ENCODE data around the gene OR51D1. TPM values are rescaled to one million over a fixed set of nuclear protein-coding genes. Genes with fewer than 3 reads are reported as not detected.

The OR51D1 gene
- total RNA-seq, 1 experiment from 2014 or later = not detected

DNA sequence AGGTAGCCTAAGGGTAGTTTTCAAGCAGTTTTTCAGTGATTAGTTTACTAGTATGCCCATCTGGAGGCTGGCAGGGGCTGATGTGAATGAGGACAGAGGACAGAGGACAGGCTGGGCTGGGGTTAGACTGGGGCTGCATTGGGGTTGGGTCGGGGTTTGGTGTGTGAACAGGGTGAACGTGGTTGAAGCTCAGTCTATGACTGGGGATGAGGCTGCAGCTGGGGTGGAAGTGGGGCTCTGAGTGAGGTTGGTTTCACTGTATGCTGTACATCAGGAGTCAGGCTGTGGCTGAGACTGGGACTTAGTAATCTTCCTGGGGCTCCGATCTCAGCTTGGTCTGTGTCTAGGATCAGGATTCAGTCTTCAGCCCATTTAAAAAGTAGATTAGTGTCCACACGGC lies 7.0 kb downstream of the OR51D1 start:
- no peak for DNase-seq (ENCODE audit: low spot score)

DNA sequence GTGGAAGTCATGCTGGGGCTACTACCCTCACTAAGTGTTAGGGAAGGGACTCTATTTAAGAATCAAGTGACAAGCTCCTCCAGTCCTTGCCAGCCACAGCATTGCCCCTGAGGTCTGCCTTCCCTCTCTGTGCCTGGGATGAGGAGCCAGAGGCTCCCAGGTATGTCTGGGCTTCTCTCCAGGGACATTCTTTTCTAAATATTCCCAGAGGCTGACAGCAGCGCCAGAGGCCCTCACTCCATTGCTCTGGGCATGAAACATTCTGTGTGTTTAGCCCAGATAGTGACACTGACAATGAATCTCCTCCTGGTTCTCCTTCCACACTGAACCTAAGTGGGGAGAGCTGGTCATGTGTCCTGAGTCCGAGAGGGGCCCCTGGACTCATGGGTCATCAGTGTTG lies 8.7 kb downstream of the OR51D1 start:
- DNase-seq (ENCODE audit: low spot score) = no peak

DNA sequence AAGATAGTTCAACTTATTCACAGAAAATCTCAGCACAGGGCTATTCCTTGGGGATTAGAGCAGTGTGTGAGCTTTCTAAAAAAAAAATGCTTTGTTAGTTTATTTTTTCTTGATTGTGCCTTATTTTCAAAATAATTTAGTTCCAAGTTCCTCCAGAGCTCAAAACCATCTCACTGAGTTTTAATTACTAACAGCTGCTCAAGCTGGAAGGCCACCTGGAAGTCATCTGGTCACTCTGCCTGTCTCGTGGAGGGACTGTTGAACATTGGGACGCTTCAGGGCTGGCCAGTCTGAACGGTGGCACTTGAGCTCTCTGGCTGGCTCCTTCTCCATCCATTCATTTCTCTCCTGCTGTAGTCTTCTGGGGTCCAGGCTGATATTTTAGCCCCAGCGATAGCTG lies 10.5 kb downstream of the OR51D1 start:
- no peak for DNase-seq (ENCODE audit: low spot score)

DNA sequence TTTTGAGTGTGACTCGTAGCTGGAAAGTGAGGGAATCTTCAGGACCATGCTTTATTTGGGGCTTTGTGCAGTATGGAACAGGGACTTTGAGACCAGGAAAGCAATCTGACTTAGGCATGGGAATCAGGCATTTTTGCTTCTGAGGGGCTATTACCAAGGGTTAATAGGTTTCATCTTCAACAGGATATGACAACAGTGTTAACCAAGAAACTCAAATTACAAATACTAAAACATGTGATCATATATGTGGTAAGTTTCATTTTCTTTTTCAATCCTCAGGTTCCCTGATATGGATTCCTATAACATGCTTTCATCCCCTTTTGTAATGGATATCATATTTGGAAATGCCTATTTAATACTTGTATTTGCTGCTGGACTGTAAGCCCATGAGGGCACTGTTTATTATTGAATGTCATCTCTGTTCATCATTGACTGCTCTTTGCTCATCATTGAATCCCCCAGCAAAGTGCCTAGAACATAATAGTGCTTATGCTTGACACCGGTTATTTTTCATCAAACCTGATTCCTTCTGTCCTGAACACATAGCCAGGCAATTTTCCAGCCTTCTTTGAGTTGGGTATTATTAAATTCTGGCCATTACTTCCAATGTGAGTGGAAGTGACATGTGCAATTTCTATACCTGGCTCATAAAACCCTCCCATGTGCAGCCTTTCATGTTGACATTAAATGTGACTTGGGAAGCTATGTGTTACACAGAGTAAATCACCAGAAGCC lies 17.5 kb downstream of the OR51D1 start:
- no peak for DNase-seq (ENCODE audit: low spot score)

DNA sequence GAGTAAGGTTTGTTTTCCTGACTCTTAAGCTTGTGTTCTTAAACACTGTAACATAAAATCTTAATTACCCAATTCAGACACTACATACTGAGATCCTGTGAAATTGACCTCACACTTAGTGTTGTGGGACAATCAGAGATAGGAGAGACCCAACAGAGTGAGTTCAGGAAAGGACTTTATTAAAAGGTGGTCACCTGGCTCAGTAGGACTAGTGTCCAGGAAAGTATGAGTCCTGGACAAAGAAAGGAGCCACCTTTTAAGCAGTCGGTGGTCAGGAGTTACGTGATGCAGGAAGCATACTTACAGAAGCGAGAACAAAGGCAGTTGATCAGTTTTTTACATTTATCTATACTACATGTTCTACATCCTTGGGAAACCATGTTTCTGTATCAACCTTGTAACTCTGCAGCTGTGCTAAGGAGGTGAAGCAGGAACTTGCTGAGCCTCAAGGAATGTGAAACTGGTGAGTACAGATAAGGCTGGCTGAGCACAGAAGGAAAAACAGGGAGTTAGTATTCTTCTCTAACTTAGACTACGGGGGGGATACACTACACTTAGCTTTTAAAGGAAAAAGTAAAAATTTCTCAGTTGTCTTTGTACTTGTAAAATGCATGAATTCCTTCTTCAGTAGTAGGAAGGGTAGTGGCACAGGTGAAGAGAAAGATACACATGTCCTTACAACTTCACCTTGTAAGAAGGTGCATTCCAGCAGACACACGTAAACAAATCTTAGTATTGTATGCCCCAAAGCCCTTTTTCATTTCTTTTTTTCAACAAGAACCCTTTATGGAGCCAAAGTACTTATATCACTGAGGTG lies 21.6 kb downstream of the OR51D1 start:
- DNase-seq (ENCODE audit: low spot score) = no peak

DNA sequence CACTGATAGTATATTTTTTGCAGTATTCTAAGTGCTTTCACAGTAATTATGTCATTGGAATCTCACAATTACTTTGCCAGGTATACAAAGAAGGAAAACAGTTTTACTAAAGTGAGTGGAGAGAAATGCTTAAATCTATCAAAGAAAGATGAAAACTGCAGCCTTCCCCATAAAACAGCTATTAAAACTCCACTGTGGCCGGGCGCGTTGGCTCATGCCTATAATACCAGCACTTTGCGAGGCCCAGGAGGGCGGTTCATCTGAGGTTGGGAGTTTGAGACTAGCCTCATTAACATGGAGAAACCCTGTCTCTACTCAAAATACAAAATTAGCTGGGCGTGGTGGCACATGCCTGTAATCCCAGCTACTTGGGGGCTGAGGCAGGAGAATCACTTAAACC lies 25.6 kb downstream of the OR51D1 start:
- DNase-seq (ENCODE audit: low spot score) = no peak

DNA sequence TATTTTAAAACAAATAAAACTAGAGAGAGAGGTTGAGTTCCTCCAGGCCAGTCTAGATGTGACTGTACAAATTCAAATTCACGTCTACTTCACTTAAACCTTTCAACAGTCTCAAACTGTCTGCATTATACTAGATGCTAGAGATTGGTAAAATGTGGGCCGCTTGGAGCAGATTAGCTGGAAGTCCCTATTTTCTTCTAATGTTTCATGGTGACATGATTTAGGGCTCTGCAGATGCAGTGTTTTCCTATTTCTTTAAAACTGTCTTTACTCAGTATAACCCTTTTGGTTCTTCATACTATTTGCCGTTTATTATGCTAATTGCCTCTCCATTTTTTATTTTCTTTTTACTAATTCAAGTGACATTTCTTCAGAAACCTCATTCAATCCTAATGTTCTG lies 26.9 kb downstream of the OR51D1 start:
- no peak for DNase-seq (ENCODE audit: low spot score)

DNA sequence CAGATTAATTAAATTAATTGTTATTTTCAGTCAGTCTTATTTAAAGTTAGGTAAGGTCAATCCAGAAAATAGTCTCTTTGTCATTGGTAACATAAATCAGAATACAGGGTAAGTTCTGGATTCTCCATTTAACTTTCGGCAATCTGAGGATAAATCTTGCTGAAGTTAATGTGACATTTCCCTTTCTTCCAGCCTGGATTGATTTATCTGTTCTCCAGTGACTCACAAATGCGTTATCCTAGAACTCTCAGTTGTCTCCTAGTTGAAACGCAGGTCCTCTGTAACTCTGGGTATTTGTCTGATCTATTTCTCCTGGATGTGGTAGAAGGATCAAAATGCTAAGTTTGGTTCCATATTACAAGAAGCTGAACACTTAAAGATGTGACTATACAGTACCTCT lies 27.5 kb downstream of the OR51D1 start:
- no peak for DNase-seq (ENCODE audit: low spot score)

DNA sequence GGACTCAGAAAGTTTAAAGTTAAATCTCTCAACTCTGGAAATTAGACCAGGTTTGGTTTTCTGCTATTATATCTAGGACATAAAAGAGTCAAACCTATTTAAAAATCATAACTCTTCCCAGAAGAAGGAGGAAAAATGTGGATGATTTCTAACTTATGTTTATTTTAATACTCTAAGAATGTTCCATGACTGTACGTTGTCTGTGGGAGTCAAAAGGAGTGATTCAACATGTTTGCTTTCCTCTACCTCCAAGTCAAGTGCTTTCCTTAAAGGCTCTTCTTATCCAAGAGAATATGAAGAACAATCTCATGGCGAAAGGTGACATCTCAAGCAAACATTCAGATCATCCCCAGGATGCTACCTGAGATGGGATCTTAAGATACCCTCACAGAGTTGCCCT lies 28.1 kb downstream of the OR51D1 start:
- no peak for DNase-seq (ENCODE audit: low spot score)

DNA sequence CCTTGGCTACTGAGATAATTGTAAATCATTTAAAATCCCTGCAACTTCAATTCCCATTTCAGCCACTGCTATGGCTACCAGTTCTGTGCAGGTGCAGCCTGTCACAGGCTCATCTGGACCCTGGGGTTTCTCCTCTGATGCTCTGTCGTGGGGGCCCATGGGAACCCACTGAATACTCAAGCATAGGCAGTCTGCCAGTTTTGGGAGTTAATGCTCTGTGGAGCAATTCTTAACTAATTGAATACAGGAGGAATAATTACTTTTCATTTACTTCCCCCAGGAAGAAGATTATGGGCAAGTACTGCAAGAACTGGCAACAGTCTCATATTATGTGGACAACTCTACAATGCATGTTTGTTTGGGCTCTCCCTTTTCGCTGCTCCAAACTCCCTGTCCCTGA lies 34.5 kb downstream of the OR51D1 start:
- no peak for DNase-seq (ENCODE audit: low spot score)

DNA sequence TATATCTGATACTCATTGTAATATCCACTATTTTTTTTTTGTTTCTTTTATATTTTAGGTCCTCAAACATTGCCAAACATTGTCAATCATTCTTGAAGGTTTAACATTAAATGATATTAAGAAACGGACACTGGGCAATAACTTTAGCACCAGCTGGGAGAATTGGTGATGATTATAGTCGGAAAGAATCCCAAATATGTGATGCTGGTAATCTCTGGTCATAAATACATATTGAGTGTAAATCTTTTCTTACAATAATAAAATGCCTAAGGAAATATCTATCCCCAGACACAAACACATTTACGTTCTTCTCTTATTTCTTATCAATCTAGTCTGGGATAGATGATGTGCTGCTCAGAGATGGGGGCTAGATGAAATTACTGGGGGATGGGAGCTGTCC lies 35.2 kb downstream of the OR51D1 start:
- DNase-seq (ENCODE audit: low spot score) = no peak

DNA sequence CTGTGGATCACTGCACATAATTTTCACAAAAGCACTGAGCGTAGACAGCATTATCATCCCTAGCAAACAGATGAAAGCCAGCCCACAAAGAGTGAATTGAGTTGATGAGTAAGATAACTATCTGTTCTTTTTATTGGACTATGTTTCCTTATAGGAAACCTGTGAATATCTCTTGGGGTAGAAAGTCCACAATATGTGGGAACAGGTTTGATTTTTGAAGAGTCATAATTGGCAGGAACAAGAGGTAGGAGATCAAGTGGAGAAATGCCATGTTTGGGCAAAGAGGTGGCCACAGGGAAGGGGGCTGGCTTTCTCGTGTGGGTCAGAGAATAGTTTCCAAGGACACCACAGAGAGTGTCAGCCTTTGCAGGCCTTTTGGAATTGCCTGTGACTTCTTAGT lies 36.5 kb downstream of the OR51D1 start:
- no peak for DNase-seq (ENCODE audit: low spot score)

DNA sequence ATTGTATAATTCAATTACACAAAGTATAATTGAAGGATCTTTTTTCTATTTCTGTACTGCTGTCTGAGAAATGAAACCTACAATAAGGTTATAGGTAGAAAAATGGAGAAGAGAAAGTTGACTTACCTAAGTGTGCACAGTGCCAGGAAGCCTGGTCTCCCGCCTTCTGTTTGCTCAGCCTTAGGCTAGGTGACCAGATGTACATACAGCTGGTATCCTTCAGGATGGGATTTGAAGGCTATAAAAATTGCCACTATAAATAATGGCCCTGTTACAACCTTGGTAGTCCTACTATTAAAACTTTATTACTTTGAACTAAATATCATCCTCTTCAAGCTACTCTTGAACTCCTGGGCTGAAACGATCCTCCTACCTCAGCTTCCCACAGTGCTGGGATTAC lies 40.7 kb downstream of the OR51D1 start:
- no peak for DNase-seq (ENCODE audit: low spot score)

DNA sequence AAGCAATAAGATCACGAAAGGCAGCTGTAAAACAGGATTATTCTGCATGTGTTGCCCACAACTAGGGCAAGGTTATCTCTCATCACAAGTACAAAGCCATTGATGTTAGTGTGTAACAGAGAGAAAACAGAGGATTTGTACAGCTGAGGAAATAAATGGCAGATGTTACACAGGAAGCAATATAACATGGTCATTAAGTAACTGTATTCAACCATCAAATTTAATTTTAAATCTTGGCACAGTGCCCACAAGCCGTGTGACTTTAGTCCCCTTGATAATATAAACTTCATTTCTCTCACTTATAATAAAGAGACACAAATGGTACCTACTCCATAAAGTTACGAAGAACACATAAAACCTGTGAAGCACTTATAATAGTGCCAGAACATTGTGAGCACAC lies 43.1 kb downstream of the OR51D1 start:
- no peak for DNase-seq (ENCODE audit: low spot score)

DNA sequence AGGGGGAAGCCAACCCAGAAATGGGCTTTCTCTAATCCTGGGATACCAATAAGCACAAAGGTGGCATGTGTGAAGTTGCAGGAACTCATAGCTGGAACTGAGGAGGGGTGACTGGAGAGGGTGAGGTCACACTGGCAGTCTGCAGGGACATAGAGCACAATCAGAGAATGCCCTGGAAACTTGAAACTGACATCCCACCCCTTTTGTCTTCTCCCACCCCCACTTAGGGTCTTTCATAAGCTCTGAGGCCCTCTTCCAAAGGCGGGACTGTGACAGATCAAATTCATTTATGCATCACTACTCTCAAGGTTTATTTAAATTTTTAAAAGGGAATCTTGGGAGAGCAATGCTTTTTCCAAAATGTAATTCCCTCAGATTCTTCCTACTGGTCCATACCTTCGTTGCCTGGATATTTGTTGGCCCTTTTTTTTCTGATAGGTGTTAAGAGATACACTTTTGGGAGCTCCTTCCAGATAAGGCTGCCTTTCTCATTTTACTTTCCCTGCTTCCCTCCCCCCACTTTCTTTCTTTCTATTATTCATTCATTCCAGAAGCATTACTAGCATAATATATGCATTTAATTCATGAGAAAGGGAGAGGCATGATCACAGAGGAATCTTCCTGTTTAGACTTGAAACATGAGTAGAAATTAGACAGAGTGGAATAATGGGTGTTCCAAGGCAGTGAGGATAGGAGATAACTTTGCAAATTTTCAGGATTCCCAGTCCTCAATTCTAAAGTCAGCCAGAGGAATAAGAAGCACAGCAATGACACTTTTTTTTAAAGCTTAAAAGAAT lies 45.5 kb downstream of the OR51D1 start:
- DNase-seq (ENCODE audit: low spot score) = no peak

DNA sequence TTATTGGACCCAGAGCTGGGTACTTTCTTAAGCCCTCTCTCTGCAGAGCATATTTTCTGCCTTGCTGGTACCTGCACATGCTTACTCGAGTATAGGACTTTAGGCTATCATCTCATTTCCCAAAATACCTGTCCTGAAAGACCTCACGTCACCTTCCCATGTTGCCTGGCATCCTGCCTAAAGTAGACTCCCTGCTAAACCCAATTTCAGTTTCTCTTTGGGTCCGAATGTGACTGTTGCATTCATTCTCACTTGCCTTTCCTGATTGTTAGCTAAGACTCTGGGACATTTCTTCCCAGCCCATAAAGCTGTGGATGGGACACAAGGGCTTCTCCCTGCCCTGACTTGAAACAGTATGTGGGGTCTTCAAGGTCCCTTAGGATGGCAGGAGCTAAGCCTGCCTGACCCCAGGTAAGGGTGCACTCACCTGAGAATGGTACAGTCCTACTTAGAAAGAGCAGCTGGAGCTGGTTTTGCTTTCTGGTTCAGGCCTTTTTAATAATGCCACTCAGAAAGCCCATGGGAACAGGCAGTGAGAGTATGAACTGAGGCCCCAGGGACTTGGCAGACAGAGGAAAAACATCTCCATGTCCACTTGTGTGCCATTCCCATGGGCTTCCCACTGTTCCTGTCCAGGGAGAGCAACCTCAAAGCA lies 47.5 kb downstream of the OR51D1 start:
- no peak for DNase-seq (ENCODE audit: low spot score)

Other genes starting within 250 kb of the OR51D1 start
- gene TRIM21, start 243.8 kb upstream of the OR51D1 start, total RNA-seq (2014; rRNA removed; shearing (Covaris generic)) = 34.9 and 40.5 TPM in 2 replicates
- gene OR52K2, start 188.2 kb upstream of the OR51D1 start, total RNA-seq (2014; rRNA removed; shearing (Covaris generic)) = not detected in 2 replicates
- not detected in 2 replicates for gene OR52K1, start 154.8 kb upstream of the OR51D1 start, total RNA-seq (2014; rRNA removed; shearing (Covaris generic))
- not detected in 2 replicates for gene OR52M1, start 92.3 kb upstream of the OR51D1 start, total RNA-seq (2014; rRNA removed; shearing (Covaris generic))
- gene OR52I2, start 55.7 kb upstream of the OR51D1 start, total RNA-seq (2014; rRNA removed; shearing (Covaris generic)) = not detected in 2 replicates
- not detected in 2 replicates for gene OR52I1, start 43.4 kb upstream of the OR51D1 start, total RNA-seq (2014; rRNA removed; shearing (Covaris generic))
- gene TRIM68, start 29.2 kb upstream of the OR51D1 start, total RNA-seq (2014; rRNA removed; shearing (Covaris generic)) = 16.6 and 25.6 TPM in 2 replicates
- gene OR51E1, start 6.5 kb downstream of the OR51D1 start, total RNA-seq (2014; rRNA removed; shearing (Covaris generic)) = not detected in 2 replicates
- gene OR51E2, start 60.4 kb downstream of the OR51D1 start, total RNA-seq (2014; rRNA removed; shearing (Covaris generic)) = 0.37 and 1.2 TPM in 2 replicates
- not detected in 2 replicates for gene MMP26, start 67.3 kb downstream of the OR51D1 start, total RNA-seq (2014; rRNA removed; shearing (Covaris generic))
- not detected in 2 replicates for gene OR51F1, start 132.5 kb downstream of the OR51D1 start, total RNA-seq (2014; rRNA removed; shearing (Covaris generic))
- not detected in 2 replicates for gene OR52R1, start 166.9 kb downstream of the OR51D1 start, total RNA-seq (2014; rRNA removed; shearing (Covaris generic))
- gene OR51F2, start 183.8 kb downstream of the OR51D1 start, total RNA-seq (2014; rRNA removed; shearing (Covaris generic)) = not detected in 2 replicates
- not detected in 2 replicates for gene OR51S1, start 211.7 kb downstream of the OR51D1 start, total RNA-seq (2014; rRNA removed; shearing (Covaris generic))
- not detected in 2 replicates for gene OR51T1, start 244.4 kb downstream of the OR51D1 start, total RNA-seq (2014; rRNA removed; shearing (Covaris generic))